ENCODE data around the gene IFITM10. TPM values are rescaled to one million over a fixed set of nuclear protein-coding genes. Genes with fewer than 3 reads are reported as not detected.
A peak's percentile ranks its signal among the peaks of the same experiment; 100 is the strongest.

IFITM10 gene
- total RNA-seq (100 to 1,000 TPM in 1 of 9 donors, 10 to 100 TPM in 7, under 1 TPM in 1; 0.28 to 112 (median 30.3) TPM), polyA plus RNA-seq (100 to 1,000 TPM in 1 of 3 donors, 10 to 100 TPM in 1, 1 to 10 TPM in 1; 6.3 to 267 (median 76.5) TPM)
- long read RNA-seq, donor 1 = 0 reads
- long read RNA-seq, donor 2 = 0 reads
- long read RNA-seq, donor 3 = 0 reads
- long read RNA-seq, donor 4, partial matches to known transcripts = 36 of 51 reads
- long read RNA-seq, donor 4, other reads (novel, unspliced or antisense) = 11 of 51 reads
- long read RNA-seq, donor 5, transcript IFITM10-201 (3 exons, 3,706 nt) = minor isoform, 9 of 152 reads
- long read RNA-seq, donor 5, transcript IFITM10-202 (4 exons, 3,807 nt) = major isoform, 20 of 152 reads
- long read RNA-seq, donor 5, partial matches to known transcripts = 93 of 152 reads
- long read RNA-seq, donor 5, other reads (novel, unspliced or antisense) = 30 of 152 reads
- long read RNA-seq, donor 6, partial matches to known transcripts = 7 of 12 reads
- long read RNA-seq, donor 6, other reads (novel, unspliced or antisense) = 2 of 12 reads
- long read RNA-seq, donor 7 = 0 reads
- long read RNA-seq, donor 8 = 0 reads
- long read RNA-seq, donor 9 = 0 reads
- long read RNA-seq, donor 10 = 0 reads

- Histone ChIP-seq H3K4me3 (peak within 1 kb of the TSS in 3 of 4 donors; percentile 13 to 73 (median 25)), H3K4me1 (replicated peaks in 1 of 2) (peaks cover 56 to 77% of the 10 kb centered on the region in 2 donors), H3K27me3 (no peaks in the 10 kb centered on the region), H3K9me3 (replicated peaks in 1 of 3) (no peaks in the 10 kb centered on the region), H3K27ac (peak within 1 kb of the TSS; percentile 54 to 93 (median 78)), H3K36me3 (replicated peaks in 1 of 2) (peaks cover 0 to 32% of the 10 kb centered on the region in 2 donors)
- intact Hi-C loops (cut with DNase I) = loop anchor here in 1 of 2 donors (5.0 kb wide), 1 partner anchor 82 kb away; the partner anchor contains the start of gene SYT8
- DNase-seq = peak; percentile 59 to 91 (median 83)
- 14 to 23% (median 18%) methylated on average over 5 to 6 of the region's 6 CpGs for WGBS, 4 donors
- no peak for TF ChIP-seq CTCF (IDR thresholded peaks at IDR 0.05)
- peak in 1 of 2 donors; percentile 45 for TF ChIP-seq POLR2A (IDR thresholded peaks at IDR 0.05)
These were observed at the start of gene IFITM10 for GRCh38 chr11:1750481-1750839. TSS of gene IFITM10 (minus strand) at chr11:1750595. CDS start at chr11:1750442, 153 bp downstream.

GRCh38 chr11:1797391-1798125, 47.2 kb upstream of the IFITM10 start:
- intact Hi-C loops (cut with DNase I) = no loop called here
- 83 to 88% (median 86%) methylated on average over 14 of the region's 14 CpGs for WGBS, 4 donors
- Histone ChIP-seq H3K4me1 (replicated peaks in 1 of 2) (no peaks in the 10 kb centered on the region), H3K27me3 (peaks cover 6% of the 10 kb centered on the region), H3K36me3 (replicated peaks in 1 of 2) (no peaks in the 10 kb centered on the region), H3K9me3 (replicated peaks in 1 of 3) (no peaks in the 10 kb centered on the region), H3K27ac (no peak overlapping the region), H3K4me3 (no peak overlapping the region)
- DNase-seq = no peak
- TF ChIP-seq CTCF (IDR thresholded peaks at IDR 0.05) (no peak), POLR2A (IDR thresholded peaks at IDR 0.05) (no peak)

GRCh38 chr11:1796413-1797011, 46.1 kb upstream of the IFITM10 start:
- Histone ChIP-seq H3K36me3 (replicated peaks in 1 of 2) (no peaks in the 10 kb centered on the region), H3K4me1 (replicated peaks in 1 of 2) (no peaks in the 10 kb centered on the region), H3K27me3 (peaks cover 6% of the 10 kb centered on the region), H3K9me3 (replicated peaks in 1 of 3) (no peaks in the 10 kb centered on the region), H3K27ac (no peak overlapping the region), H3K4me3 (no peak overlapping the region)
- WGBS, 4 donors = 61 to 70% (median 69%) methylated on average over 7 to 12 of the region's 12 CpGs
- DNase-seq = no peak
- intact Hi-C loops (cut with DNase I) = no loop called here
- no peak for TF ChIP-seq CTCF (IDR thresholded peaks at IDR 0.05)
- TF ChIP-seq POLR2A (IDR thresholded peaks at IDR 0.05) = no peak

- no peak overlapping the region for H3K27ac ChIP-seq
- H3K9me3 ChIP-seq (replicated peaks in 1 of 3) = no peaks in the 10 kb centered on the region
- intact Hi-C loops (cut with DNase I) = no loop called here
- TF ChIP-seq POLR2A (IDR thresholded peaks at IDR 0.05) (no peak), CTCF (IDR thresholded peaks at IDR 0.05) (no peak)
- no peaks in the 10 kb centered on the region for H3K36me3 ChIP-seq (replicated peaks in 1 of 2)
- H3K27me3 ChIP-seq = no peaks in the 10 kb centered on the region
- no peak for DNase-seq
- no peaks in the 10 kb centered on the region for H3K4me1 ChIP-seq (replicated peaks in 1 of 2)
- WGBS, 4 donors = 55 to 66% (median 59%) methylated on average over 3 of the region's 3 CpGs
- no peak overlapping the region for H3K4me3 ChIP-seq
These were observed 42.7 kb upstream of the IFITM10 start for GRCh38 chr11:1793081-1793480.
